T-helper 2 cell treated with Interferon-gamma antibody and Interleukin-4, amounts not matched to agents 100 ng/mL and 5 ng/mL, for 36 hours (primary cell): ENCODE measurements around the gene TNXB. TPM values are rescaled to one million over a fixed set of nuclear protein-coding genes. Genes with fewer than 3 reads are reported as not detected.

ENCODE experiments used
- intact Hi-C: fragments of 100-400 bp; cut with micrococcal nuclease; formaldehyde crosslinking; loops from one replicate; pipeline ENCODE4 v1.15.1; 2023
- total RNA-seq: library from RNA; stranded (reverse); gene quantifications from 2 replicates; pipeline ENCODE4 v1.2.3, GENCODE V29; 2022

TNXB gene
- total RNA-seq, 1 donor from 2014 or later, result 5.7 TPM

DNA sequence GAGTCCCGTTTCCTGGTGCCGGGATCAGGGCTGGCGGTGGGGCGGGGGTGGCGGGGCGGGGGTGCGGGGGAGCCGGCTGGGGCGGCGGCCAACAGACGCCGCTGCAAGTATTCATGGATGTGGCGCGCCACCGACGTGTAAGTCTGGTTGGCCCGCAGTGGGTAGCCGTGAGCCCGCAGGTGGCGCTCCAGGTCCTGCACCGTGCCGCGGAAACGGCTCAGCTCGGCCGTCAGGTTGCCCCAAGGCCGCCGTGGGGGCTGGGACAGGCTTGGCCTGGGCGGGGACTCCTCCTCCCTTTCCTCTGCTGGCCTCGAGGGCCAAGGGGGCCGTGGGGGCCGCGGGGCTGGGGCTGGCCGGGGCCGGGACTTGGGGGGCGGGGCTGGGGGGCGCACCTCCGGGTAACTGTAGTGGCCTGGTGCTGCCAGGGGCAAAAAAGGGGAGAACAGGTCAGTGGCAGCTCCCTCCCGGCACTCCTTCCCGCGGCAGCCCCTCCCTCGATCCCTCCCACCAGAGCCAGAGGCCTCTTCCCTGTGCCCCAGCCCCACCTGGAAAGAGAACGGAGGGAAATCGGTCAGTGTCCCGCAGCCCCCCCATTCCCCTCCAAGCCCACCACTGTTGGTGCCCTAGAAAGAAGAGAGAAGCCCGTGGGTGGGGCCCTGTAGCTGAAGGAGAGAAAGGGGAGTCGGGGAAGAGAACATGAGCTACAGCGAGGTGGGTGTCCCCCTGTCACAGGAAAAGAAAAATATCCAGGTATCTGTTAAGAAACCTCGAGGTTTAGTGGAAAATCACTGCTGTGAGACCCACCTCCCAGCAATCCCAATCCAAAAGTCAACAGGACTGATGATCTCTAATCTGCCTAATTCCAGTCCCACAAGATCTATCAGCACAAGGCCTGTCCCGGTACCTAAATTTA, 21.3 kb downstream of the TNXB start:
- intact Hi-C loops, result loop anchor here (1.0 kb wide), 1 partner anchor 66 kb away; the partner anchor contains the start of gene PPT2

DNA sequence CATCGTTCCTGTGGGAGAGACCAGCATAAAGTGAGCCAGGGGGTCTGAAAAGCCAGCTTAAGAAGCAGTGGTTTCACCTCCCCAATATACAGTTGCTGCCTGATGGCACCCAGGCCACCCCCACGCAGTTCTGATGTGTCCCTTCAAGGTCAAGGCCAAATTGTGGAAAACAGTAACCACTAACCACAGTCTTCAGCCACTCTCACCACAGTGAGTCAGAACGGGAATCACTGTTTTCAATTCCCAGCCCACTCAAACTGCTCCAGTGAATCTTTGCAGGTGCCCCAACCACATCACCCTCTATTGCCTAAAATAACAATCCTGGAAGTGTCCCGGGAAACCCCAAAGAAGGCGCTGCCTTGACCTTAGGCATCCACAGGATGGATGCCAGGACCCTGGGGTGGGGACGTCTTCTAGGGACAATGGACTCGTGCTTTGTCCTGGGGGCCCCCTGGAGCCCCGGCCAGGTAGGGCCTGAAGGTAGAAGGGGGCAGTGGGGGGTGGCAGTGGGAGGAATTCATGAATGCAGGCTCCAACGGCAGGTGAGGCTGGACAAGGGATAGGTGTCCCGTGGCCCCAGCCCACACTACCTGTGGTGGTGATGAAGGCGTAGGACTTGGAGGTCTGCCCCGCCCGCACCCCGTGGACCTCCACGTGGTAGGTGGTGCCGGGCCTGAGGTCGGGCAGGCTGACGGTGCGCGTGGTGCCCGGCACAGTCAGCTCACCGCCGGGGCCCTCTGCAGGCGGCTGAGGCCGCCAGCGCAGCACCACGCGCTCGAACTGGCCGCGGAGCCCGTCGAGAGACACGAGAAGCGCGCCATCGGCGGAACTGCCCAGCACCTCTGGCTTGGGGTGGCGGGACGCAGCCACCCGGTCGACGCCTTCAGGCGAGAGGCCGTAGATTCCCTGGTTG, 22.2 kb downstream of the TNXB start:
- intact Hi-C loops, result loop anchor here (1.0 kb wide), 1 partner anchor 67 kb away; the partner anchor contains the start of gene PPT2

- intact Hi-C loops, result no loop called here
Observed at GRCh38 chr6:32085759-32086459, 23.2 kb downstream of the TNXB start.

- intact Hi-C loops, result no loop called here
Observed at GRCh38 chr6:32084780-32085179, 24.4 kb downstream of the TNXB start.

GRCh38 chr6:32083812-32084768, 25.0 kb downstream of the TNXB start:
- intact Hi-C loops, result no loop called here

DNA sequence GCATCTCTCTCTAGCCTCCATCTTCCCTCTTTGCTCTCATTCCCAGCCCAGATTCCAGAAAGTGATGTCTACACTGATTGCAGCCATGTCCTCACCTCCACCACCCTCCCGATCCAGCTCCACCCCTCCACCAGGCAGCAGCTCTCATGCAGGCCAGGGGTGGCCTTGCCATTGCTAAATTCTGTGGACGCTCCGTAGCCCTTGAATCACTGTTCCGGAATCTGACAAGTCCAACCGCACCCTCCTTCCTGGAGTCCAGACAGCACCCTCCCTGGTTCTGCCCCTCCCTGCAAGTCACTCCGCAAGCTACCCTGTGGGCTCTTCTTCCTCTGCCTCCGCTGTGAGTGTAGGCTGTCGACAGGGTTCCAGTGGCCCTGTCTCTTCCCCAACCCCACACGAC, 26.2 kb downstream of the TNXB start:
- intact Hi-C loops, result no loop called here

DNA sequence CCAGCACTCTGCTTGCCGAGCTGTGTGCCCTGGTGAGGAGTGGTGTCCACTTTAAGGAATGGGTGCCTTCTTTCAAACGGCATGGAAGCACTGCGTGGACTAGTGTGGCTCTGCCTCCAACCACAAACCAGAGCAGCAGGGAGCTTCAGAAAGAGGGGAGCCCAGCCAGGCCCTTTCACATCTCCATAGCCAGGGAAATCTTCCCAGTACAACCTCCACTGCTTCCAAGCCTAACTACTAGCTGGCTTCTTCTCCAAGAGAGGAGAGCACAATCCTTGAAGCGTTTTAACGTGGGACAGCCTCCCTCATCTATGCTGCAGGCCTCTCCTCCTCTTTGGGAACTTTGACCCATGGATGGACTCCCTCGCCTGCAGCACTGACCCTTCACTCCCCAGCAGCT, 26.7 kb downstream of the TNXB start:
- intact Hi-C loops, result no loop called here

DNA sequence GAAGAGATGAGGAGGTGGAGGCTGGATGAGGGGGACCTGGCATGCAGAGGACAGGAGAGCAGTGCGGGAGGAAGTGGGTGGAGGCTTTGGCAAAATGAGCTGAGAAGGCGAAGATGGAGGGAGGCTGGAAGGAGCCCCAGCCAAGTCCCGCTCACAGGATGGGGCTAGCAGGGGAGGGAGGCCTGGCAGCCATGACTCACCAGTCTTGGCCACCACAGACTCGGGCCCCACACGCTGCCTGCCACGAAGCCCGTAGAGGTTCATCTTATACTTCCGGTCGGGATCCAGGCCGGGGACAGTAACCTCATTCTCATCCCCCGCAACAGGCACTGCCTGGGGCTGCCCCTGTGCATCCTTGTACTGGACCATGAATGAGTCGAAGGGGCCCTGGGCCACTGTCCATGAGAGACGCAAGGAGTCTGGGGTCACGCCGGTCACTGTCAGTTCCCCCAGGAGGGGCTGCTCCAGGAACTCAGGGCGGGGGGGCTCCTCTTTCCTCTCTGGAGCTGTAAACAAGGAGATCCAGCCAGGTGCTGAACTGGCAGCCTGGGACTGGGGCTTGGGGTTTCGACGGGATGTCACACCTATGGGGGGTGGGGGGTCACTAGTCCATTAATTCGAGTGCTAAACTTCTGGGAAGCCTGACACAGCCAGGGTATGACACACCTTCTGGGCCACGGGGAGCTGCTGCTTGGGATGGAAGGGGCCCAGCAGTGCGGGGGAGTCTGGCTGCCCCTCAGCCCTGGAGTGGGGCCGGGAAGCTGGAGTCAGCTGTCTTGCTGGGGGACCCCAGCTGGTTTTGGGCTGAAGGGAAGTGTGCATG, 27.8 kb downstream of the TNXB start:
- intact Hi-C loops, result no loop called here

GRCh38 chr6:32079566-32080290, 29.4 kb downstream of the TNXB start:
- intact Hi-C loops, result no loop called here

DNA sequence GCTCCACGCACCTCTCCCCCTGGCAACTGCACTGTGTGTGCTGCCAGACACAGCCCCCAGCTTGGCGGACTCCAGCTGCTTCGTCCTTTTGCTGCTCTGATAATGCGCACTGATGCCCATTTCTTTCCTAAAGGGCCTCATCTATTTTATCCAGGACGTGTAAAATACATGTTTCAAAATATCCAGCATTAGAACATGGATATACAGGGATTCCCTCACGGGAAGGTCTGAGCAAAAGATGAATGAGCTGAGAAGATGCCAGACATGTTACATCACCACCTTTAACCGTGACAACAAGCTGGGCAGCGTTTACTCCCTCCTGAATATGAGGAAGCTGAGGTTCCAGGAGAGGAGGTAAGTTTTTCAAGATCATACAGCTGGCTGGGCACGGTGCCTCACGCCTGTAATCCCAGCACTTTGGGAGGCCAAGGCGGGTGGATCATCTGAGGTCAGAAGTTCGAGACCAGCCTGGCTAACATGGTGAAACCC, 32.8 kb downstream of the TNXB start:
- intact Hi-C loops, result no loop called here

GRCh38 chr6:32075781-32076180, 33.4 kb downstream of the TNXB start:
- intact Hi-C loops, result no loop called here

- intact Hi-C loops, result no loop called here
Observed at GRCh38 chr6:32074996-32075532, 34.1 kb downstream of the TNXB start.

- intact Hi-C loops, result no loop called here
Observed at GRCh38 chr6:32073613-32074012, 35.5 kb downstream of the TNXB start.

DNA sequence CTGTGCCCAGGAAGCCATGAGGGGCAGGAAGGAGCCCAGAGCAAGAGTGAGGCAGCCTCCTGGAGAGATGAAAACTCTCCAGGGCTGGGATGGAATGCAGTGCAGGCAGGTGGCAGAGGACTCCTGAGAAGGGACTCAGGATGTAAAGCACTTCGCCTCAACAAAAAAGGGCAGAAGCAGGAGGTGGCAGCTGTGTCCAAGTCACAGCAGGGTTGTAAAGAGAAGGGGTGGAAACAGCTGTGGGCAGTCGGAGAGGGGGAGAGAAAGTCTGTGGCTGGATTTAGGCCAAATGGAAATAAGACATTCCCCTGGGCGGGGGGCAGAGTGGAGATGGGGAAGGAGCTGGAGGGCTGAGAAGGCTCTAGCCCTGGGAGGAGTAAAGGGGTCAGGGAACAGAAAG, 36.0 kb downstream of the TNXB start:
- intact Hi-C loops, result no loop called here

- intact Hi-C loops, result no loop called here
Observed at GRCh38 chr6:32070814-32071543, 38.2 kb downstream of the TNXB start.

DNA sequence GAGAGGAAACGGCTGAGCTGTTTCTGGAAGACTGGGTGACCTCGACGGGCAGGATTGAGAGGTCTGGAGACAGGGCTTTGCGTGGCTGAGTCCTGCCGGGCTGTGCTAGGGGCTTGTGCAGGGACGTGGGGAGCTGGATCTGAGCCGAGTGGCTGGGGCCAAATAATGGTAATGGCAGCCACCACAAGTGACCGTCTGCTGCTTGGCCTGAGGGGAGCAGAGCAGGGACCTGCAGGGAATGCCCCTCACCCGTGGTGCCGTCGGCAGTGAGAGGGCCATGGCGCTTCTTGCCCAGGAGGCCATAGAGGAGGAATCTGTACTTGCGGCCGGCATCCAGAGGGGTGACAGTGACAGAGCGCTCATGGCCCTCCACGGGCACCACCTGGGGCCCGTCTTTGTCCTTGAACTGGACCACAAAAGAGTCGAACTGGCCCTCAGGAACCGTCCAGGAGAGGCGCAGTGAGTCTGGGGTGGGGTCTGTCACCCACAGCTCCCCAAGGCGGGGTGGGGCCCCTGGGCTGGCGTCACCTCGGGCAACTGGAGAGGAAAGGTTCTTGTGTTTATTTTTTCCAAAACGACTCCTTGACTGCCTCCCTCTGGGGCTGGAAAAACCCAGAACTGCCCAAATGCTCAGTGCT, 39.1 kb downstream of the TNXB start:
- intact Hi-C loops, result no loop called here

GRCh38 chr6:32069460-32069859, 39.7 kb downstream of the TNXB start:
- intact Hi-C loops, result no loop called here
